ENCODE measurements around the gene TUBGCP3.
A peak's percentile ranks its signal among the peaks of the same experiment; 100 is the strongest.

The TUBGCP3 gene

DNA sequence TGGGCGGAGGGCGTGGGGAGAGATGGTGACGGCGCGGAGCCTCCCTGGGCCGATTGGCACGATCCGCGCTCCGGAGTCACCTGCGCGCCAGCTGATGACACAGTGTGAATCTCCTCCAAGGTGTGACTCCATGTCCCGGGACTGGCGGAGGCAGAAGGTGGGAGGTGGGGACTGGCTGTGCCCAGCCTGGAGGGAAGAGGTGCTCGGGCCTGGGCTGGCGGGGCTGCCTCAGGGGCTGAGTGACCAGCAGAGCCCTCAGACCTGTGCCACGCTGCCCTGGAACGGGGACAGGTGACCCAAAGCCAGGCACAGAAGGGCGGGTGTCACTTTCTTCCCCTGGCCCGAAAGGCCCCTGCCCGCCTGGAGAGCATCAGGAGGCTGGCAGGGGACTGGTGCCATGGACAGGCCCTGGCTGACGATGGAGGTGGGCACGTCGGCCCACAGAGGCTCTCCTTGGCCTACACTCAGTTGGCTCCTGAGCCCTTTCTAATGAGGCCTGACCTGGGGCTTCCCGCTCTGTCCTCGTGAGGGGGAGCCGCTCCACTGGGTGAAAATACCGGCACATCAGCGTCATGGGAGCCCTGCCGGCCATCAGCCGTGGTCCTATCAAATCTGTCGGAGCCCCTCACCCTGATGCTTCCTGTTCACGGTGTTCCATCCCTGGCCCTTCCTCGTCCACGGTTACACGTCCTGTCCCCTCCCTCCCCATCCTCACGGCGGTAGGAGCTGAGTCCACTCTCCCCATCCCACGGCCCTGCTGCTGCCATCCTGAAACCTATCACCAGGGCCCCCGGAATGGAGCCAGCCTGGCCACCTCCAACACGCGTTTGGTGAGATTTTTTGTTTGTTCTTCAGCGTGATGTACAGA lies 136.2 kb downstream of the TUBGCP3 start:
- no peak for DNase-seq

DNA sequence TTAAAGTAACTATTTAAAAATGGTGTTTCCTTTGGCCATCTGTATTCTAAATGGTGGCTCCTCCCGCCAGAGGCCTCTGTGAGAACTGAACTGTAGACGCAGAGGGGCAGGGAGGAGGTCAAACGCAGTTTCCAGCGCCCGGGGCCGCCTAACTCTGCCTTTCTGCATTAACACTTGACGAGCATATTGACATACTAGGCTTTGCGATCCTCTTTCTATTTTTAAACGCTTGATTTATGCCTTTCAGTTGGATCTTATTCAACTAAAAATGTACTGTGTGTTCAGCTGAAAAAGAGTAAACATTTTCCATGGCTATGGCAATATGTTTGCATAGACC lies 137.1 kb downstream of the TUBGCP3 start:
- peak; percentile 79 for DNase-seq

DNA sequence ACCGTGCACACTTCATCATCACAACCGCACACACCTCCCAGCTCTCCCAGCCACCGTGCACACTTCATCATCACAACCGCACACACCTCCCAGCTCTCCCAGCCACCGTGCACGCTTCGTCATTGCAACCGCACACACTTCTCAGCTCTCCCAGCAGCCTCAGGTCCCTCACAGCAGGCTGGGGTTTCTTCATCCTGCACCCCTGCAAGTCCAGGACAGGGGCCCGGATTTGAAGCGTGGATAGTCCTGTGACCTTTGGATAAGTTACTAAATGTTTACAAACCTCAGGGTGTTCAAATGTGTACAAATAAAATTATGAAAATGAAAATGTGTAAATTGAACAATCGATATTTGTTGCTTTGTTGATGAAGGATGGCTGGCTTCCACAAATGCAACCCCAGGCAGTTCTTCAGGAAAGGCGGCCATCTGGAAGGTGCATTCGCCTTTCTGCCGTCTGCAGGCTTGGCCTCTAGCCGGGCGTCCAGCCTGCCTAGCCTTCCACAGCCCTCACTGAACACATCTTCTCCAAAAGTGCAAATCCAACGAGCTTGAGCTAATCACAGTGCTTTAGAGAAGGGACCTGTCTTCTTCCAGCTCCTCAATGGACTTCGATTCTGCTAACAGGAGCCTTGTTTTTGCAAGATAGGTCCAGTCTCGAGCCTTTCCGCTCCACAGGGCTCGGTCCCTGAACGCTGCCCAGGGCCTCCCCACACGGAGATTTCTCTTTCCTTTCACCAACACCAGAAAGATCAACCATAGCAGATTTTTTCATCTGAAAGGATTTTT lies 137.6 kb downstream of the TUBGCP3 start:
- DNase-seq: no peak

DNA sequence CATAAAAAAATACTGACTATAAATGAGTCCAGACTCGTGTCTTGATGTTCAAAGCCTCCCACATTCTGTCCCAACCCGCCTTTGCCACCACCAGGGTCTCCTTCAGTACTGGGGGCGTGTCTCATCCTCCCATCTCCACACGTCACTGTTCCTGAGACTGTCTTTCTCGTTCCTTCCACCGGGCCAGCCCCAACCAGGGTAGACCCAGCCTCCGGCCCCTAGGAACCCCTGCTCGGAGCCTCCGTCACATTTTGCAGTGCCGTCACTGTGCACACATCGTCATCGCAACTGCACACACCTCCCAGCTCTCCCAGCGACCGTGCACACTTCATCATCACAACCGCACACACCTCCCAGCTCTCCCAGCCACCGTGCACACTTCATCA lies 138.4 kb downstream of the TUBGCP3 start:
- DNase-seq: no peak

DNA sequence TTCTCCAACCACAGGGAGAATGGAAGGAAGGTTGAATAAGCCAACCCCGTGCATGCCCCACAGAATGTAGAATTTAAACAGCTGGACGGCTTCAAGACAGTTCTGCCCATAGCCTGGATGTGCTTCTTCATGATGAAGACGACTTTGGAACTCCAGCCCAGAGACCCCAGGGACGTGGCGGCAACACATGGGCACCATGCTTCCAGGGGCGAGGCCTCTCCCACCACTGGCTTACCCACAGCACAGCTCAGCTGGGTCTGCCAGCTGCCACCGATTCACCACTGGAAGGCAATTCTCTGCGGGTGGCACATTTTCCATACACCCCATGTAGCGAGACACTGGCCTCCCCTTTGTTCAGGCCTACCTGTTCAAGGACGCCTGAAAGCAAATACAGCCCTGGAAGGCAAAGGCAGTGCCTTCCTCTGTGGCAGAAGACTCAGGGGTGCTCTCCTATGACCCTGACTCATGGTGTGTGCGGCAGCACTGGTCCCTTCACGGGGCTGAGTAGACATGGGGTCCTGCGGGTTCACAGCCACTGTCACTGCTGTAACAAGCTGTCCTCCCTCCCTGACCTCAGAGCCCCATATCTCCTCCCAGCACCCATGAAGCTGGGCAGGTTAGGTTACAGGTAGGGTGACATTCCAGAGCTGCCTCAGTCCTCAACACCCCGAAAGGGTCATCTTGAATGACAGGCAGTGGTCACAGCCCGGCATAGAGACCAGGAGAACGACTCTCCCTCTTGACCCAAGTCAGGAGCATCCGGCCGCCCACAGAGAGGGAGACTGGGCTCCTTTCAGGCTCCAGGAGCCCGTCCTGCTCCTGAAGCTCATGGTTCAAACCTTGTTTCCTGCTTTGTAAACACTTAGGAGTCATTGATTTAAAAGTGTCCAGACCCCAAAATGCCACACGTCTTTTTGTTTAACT lies 139.1 kb downstream of the TUBGCP3 start:
- no peak for DNase-seq

DNA sequence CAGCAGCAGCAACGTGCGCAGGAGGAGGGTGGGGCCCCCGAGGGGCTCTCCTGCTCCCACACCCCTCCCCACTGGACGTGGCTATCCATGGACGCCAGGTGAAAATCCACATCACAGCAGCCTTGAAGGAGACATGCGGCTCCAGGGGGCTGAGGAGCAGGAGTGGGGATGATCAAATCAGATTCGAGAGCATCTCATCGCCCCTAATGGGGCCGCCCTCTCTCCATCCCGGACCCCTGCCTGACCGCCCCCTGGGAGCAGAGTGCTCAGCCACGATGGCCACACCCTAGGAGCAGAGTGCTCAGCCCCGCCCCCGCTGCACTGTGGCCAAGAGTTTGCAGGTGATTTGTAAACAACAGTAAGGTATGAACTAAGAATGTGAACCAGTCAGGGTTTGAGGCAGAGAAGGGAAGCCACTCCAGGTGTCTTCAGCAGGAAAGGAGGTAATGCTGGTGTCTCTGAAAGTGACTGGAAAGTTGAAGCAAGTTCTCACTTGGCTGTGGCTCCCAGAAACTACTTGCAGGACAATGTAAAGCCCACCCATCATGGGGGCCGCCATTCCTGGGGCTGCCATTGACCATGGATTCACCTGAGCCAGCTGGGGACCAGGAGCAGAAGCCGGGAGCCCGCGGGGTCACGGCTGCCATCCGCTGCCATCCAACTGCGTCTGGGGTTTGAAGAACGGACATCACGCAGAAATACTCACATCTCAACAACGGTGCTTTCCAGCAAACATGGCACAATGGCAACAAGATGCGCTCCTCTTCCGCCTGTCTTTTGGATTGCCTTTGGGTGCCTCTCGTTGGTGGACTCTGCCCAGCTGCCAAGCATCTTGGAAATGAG lies 140.0 kb downstream of the TUBGCP3 start:
- no peak for DNase-seq

DNA sequence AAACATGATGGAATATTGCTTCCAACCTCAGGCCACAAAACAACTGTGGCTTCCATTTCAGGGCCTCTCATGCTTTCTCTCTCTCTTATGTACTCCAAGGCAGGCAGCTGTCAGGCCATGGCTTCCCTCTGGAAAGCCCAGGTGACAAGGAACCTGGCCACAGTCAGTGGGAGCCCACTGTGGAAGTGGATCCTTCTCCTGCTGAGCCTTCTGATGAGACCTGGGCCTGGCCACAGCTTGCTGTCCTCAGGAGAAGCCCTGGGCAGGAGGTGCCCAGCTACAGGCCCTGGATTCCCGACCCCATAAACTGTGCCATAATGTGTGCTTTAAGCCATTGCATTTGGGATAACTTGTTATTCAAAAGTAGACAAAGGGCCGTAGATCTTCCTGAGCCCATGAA lies 140.6 kb downstream of the TUBGCP3 start:
- no peak for DNase-seq

DNA sequence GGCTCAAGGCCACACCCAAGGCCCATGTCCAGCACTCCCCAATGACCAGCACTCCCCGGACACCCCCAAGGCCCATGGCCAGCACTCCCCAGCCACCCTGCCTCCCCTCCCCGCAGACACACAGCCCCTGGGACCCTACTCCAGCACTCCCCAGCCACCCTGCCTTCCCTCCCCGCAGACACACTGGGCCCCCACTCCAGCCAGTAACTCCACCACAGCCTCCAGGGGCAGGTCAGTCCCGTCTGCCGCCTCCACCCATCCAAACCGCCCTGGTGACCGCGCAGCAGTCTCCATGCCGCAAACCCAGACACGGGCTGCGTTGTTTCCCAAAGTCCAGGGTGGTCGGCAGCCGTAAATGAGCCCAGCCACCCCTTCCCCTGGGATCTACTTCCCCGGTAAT lies 141.1 kb downstream of the TUBGCP3 start:
- no peak for DNase-seq

DNA sequence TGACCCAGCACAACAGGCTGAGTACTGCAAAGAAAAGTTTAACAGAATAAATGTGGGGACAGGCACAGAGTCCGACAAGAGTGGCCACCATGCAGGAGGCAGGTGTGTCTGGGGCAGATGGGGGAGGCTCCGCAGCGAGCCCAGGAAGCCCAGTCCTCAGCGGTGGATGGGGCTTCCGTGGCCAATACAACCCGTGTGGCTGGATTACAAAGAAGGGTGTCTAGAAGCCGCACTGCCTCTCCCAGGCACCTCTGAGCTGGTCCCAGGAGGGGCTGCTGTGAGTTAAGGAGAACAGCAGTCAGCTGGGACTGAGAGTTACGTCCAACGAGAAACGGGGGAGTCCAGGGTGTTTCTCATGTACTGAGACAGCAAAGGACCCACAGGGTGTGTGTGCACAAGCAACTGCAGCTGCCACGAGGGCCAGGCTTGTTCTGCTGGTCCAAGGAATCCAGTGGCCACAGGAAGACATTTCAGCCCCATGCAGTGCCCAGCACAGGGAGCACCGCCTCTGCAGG lies 141.5 kb downstream of the TUBGCP3 start:
- DNase-seq: no peak

DNA sequence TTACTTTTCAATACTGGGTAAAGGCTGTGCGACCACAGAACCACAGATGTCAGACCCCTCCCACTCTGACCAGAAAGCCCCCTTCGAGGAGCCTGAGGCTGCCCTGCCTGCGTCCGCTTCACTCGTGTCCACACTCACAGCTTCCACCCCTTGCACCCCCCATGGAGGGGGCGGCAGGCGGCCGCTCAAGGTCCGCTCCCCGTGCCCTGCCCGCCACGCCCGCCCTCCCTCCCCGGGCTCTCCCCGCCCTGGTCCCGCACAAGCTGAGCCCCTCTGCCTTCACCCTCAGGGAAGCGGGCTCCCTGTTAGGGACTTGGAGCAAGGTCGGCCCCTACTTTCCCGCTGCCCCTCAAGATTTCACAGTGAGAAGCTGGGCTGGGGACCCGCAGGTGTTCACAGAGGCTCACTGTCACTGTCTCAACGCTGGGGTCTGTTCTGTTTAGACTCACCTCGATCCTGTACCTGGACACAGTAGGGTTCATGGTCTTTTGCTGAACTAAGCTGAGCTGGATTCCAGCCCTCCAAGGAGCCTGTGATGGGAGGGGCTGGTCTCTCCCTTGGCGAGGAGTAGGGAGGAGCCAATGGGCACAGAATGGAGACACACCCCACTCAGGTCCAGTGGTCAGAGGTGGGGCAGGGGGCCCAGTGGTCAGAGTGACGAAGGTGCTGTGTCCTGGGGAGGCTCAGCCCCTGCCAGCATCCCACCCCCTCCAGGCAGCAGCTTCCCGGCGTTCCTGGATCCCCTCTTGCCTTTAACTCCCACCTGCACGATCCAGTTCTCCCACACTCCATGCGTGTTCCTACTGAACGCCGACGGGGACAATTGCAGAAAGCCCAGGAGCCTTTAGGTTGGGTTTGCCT lies 142.3 kb downstream of the TUBGCP3 start:
- no peak for DNase-seq

DNA sequence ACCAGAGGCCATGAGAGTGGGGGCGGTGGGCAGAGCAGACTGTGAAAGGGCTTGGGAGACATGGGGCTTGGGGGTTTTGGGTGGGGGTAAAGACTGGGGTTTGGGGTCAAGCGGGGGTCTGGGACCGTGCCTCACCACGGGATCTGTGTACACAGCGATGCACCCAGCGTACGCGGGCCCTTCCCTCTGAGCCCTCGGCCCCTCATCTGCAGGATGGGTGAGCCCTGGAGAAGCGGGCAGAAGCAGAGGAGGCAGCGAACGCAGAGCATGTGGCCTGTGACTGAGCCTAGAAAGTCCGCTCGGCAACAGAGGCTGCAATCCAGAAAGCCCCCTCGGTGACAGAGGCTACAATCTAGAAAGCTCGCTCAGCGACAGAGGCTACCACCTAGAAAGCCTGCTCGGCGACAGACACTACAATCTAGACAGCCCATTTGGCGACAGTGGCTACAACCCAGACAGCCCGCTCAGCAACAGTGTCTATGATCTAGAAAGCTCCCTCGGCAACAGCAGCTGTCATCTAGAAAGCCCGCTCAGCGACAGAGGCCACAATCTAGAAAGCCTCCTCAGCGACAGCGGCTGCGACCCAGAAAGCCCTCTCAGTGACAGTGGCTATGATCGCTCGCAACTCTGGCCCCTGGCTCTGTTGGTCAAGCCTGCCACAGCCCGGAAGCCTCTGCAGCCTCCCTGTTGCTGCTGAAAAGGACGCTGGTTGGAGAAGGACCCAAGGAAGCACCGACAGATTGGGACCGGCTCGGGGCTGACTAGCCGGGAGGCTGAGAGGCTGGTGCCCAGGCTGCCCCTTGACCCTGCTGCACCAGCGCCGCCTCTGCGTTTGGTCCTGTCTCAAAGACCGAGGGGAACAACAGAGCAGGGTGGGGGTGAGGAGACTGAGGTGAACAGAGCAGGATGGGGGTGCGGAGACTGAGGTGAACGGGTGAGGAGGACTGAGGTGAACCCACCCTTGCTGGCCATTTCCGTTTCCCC lies 143.2 kb downstream of the TUBGCP3 start:
- DNase-seq: no peak

DNA sequence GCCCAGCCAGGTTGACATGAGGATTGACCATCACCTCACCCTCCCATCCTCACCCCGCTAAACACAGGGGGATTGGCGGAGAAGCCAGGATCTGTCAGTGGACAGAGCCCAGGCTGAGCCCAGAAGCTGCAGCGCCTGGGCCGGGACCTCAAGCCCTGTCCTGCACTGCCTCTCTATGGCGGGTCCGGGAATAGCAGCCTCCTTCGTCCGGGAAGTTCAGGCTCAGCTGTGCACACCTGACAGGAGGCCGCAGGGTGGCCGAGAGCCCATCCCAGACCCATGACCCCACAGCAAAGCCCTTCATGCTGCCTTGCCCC lies 144.0 kb downstream of the TUBGCP3 start:
- peak; percentile 76 for DNase-seq

DNA sequence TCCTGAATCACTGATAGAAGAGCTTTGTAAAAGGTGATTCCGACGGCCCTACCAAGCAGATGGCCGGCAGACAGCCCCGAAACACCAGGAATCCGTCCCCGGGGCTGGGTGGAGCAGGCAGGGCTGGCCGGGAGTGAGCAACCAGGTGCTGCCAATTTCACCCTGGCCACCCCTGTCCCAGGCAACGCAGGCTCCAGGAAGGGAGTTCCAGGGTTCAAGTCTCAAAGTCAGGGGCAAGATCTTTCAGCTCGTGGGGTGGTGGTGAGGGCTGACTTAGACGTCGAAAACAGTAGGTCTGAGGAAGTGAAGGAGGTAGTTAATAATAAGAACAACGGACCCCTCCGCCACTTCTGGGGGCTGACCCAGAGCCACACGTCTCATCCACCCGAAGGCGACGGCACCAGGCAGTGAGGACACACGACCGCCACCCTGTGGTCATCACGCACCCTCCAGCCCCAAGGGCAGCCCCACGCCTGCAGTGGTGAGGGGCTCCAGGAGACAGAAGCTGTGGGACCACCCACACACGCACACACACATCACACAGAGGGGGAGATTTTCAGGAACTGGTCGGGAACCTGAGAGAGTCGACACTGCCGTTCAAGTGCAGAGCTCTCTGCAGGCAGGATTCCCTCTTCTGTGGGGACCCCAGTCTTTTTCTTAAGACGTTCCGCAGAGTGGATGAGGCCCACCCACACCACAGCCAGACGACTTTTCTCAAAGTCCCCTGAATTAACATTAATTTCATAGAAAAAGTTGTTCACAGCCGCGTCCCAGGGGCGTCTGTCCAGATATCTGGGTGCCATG lies 144.6 kb downstream of the TUBGCP3 start:
- DNase-seq: peak; percentile 57

DNA sequence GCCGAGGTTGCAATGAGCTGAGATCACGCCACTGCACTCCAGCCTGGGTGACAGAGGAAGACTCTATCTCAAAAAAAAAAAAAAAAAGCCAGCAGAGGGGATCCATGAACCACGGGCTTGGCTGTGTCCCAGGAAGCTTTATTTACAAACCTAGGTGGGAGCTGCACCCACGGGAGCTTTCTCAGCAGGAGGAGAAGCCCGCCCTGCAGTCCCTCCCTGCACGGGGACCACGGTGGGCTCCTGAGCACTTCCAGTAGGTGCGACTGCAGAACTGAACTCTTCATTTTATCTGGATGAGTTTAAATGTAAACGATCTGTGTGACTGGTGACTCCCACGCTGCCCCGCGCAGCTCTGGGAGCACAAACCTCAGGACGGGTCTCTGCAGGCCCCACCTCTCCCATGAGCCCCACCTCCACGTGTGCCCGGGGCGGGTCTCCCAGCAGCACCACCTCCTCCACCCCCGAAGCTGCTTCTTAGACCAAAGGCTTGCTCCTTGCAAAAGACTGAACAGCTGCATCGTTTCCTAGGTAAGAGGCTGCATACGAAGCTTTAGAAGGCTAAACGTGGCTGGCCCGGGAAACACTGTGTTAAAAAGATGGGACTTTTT lies 145.4 kb downstream of the TUBGCP3 start:
- no peak for DNase-seq

DNA sequence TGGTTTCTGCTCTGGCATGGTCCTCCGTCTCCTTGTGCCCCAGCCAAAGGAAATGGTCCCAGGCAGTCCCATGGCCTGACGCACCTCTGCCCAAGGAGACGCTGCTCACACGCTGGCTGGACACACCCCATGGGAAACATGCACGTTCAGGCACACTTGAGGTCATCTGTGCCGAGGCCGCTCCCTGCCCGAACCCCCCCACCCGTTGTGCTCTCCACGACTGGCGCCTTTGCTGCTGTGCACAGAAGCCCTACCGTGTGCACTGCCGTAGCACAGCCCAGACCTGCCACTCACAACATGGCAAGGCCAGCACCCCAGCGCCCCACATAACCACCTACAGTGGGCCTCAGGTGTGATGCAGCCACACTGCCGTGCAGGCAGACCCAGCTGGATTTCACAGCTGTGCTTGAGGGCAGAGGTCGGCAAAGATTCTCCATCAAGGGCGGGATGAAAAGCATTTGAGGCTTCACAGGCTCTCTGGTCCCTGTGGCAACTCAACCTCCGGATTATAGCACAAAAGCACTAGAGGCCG lies 146.1 kb downstream of the TUBGCP3 start:
- no peak for DNase-seq

DNA sequence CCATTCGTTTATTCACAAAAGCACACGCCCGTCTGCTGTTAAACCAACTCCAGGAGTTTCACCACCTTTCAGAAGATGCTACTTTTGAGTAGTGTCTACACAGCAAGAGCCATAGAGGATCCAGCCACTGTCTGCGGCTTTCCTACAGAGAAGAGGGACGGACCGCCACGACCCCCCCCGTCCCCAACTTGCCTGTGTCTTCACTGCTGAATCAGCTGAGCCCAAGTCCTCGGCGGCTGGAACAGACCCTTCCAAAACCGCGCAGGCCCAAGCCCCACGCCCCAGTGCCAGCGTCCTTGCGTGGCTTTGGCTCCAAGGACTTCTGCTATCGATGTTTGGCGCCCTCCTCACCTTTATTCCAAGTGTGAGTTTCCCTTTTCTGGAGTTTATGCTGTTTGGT lies 146.7 kb downstream of the TUBGCP3 start:
- DNase-seq: no peak

DNA sequence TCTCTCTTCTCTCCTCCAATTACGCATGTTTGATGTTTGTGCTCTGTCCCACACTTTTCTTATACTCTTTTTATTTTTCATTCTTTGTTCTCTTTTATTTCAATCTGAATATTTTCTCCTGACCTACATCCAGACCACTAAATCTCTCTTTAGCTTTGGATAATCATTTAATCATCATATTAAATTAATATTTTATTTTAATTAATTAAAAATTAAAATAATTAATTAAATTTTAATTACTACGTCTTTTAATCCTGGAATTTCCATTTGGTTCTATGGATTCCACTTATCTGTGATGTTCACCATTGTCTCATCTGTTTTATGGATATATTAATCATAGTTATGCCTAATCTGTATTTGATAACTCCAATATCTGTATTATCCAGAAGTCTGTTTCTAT lies 149.4 kb downstream of the TUBGCP3 start:
- DNase-seq: no peak

DNA sequence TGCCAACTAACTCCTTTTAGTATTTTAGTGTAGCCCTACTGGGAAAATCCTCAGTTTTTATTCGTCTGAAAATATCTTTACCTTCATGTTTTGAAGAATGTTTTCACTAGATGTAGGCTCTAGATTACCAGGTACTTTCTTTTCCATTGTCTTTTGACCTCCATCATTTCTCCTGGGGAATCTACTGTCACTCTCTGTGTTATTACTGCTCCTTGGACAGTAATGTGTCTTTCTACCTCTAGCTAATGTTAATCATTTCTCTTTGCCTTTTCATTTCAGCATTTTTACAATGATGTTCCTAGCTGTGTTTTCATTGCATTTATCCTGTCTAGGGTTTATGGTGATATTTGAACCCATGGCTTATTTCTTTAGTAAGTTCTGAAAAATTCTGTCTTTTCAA lies 149.9 kb downstream of the TUBGCP3 start:
- DNase-seq: no peak

Data from NCI-H1092 (cell line).